ENCODE data around the gene PSEN2.

GRCh38 chr1:226890331-226891108 lies 20.1 kb downstream of the PSEN2 start:
- TF ChIP-seq POLR2AphosphoS5 (IDR thresholded peaks at IDR 0.05; ENCODE audit: borderline replicate concordance, low read depth, low read length) (no peak), EZH2 (IDR thresholded peaks at IDR 0.05) (no peak), FOXP2 (optimal IDR thresholded peaks at IDR 0.05; ENCODE audit: control extremely low read depth, extremely low read length, insufficient read depth) (no peak)
